OCI-LY1 (cell line): ENCODE results near the gene SMLR1.

Experiments
- CTCF ChIP-seq: fragments of 200-600 bp; sonication (generic), shearing (Covaris generic); IDR thresholded peaks from 2 replicates; pipeline ENCODE4 v1.5.1; 2017; ENCODE audit warnings: mild to moderate bottlenecking, antibody characterized with exemption, low read length, moderate library complexity, mixed read lengths
- EZH2 ChIP-seq: fragments of 200-600 bp; sonication (generic), shearing (Covaris generic); IDR thresholded peaks from 2 replicates; pipeline ENCODE4 v1.8.0; 2017; ENCODE audit warnings: borderline replicate concordance, mixed run types, mild to moderate bottlenecking, antibody characterized with exemption, low read length, moderate library complexity, mixed read lengths

GRCh38 chr6:130852844-130853554 lies 25.8 kb downstream of the SMLR1 start:
- no peak for TF ChIP-seq CTCF
- no peak for TF ChIP-seq EZH2
